Nephron progenitor cell (in vitro differentiated cells): ENCODE results near the gene MARK2.

Experiments used
- DNase-seq: peaks from one replicate; pipeline ENCODE4 v3.0.0; 2021
- H3K27ac Mint-ChIP-seq: 2 replicates; pipeline ENCODE4 v1.8.0; 2021; ENCODE audit warnings: mild to moderate bottlenecking, moderate library complexity, mixed read lengths
- H3K27me3 Mint-ChIP-seq: 2 replicates; pipeline ENCODE4 v1.8.0; 2021; ENCODE audit warnings: mild to moderate bottlenecking, low read depth, mixed read lengths; ENCODE audit not compliant: poor library complexity
- H3K36me3 Mint-ChIP-seq: 2 replicates; pipeline ENCODE4 v1.8.0; 2021; ENCODE audit warnings: low read depth, mixed read lengths
- H3K4me1 Mint-ChIP-seq: 2 replicates; pipeline ENCODE4 v1.8.0; 2021; ENCODE audit warnings: mixed read lengths
- H3K4me3 Mint-ChIP-seq: 2 replicates; pipeline ENCODE4 v1.8.0; 2021; ENCODE audit warnings: mild to moderate bottlenecking, moderate library complexity, mixed read lengths
- H3K9me3 Mint-ChIP-seq: 2 replicates; pipeline ENCODE4 v1.8.0; 2021; ENCODE audit warnings: mild to moderate bottlenecking, moderate library complexity, mixed read lengths
- CTCF ChIP-seq: fragments of 200-600 bp; sonication (generic); IDR thresholded peaks from 2 replicates; pipeline ENCODE4 v1.5.0; 2021; ENCODE audit warnings: antibody characterized with exemption

MARK2 gene

GRCh38 chr11:63908631-63909401, 69.9 kb downstream of the MARK2 start:
- H3K4me1 Mint-ChIP-seq, result peaks cover 78% of the 10 kb centered on the region
- peak overlapping the region; percentile 93 for H3K27ac Mint-ChIP-seq
- H3K4me3 Mint-ChIP-seq, result peak overlapping the region; percentile 63
- no peaks in the 10 kb centered on the region for H3K9me3 Mint-ChIP-seq
- H3K36me3 Mint-ChIP-seq, result peaks cover 13% of the 10 kb centered on the region
- TF ChIP-seq CTCF, result no peak
- peaks cover 3% of the 10 kb centered on the region for H3K27me3 Mint-ChIP-seq
- DNase-seq, result peak; percentile 41

- DNase-seq, result peak; percentile 81
- H3K27me3 Mint-ChIP-seq, result no peaks in the 10 kb centered on the region
- peak overlapping the region; percentile 68 for H3K4me3 Mint-ChIP-seq
- peaks cover 87% of the 10 kb centered on the region for H3K4me1 Mint-ChIP-seq
- peak overlapping the region; percentile 93 for H3K27ac Mint-ChIP-seq
- no peak for TF ChIP-seq CTCF
- H3K9me3 Mint-ChIP-seq, result no peaks in the 10 kb centered on the region
- H3K36me3 Mint-ChIP-seq, result peaks cover 17% of the 10 kb centered on the region
Measured at GRCh38 chr11:63909591-63910506, 70.9 kb downstream of the MARK2 start.

- TF ChIP-seq CTCF, result no peak
- Mint-ChIP-seq H3K36me3 (peaks cover 17% of the 10 kb centered on the region), H3K9me3 (no peaks in the 10 kb centered on the region), H3K4me3 (peak overlapping the region; percentile 22), H3K4me1 (peaks cover 85% of the 10 kb centered on the region), H3K27me3 (no peaks in the 10 kb centered on the region), H3K27ac (peak overlapping the region; percentile 97)
- no peak for DNase-seq
Measured at GRCh38 chr11:63910675-63911074, 71.8 kb downstream of the MARK2 start.

GRCh38 chr11:63911440-63911839, 72.5 kb downstream of the MARK2 start:
- H3K4me3 Mint-ChIP-seq, result no peak overlapping the region
- no peaks in the 10 kb centered on the region for H3K9me3 Mint-ChIP-seq
- no peak for TF ChIP-seq CTCF
- no peaks in the 10 kb centered on the region for H3K27me3 Mint-ChIP-seq
- peaks cover 78% of the 10 kb centered on the region for H3K4me1 Mint-ChIP-seq
- peak; percentile 32 for DNase-seq
- peaks cover 17% of the 10 kb centered on the region for H3K36me3 Mint-ChIP-seq
- peak overlapping the region; percentile 36 for H3K27ac Mint-ChIP-seq

- TF ChIP-seq CTCF, result no peak
- Mint-ChIP-seq H3K4me3 (no peak overlapping the region), H3K4me1 (peaks cover 73% of the 10 kb centered on the region), H3K9me3 (no peaks in the 10 kb centered on the region), H3K27ac (peak overlapping the region; percentile 97), H3K27me3 (no peaks in the 10 kb centered on the region), H3K36me3 (peaks cover 17% of the 10 kb centered on the region)
- DNase-seq, result no peak
Measured at GRCh38 chr11:63911876-63912275, 73.0 kb downstream of the MARK2 start.
